Endothelial cell of coronary artery (primary cell): ENCODE measurements around the gene COG1. TPM values are rescaled to one million over a fixed set of nuclear protein-coding genes. Genes with fewer than 3 reads are reported as not detected.

ENCODE experiments used
- total RNA-seq: library from RNA; depleted of rRNA; stranded (reverse); fragments of >200 nt; gene quantifications from 2 replicates; pipeline ENCODE4 v1.2.3, GENCODE V29; 2014

The COG1 gene, protein sequence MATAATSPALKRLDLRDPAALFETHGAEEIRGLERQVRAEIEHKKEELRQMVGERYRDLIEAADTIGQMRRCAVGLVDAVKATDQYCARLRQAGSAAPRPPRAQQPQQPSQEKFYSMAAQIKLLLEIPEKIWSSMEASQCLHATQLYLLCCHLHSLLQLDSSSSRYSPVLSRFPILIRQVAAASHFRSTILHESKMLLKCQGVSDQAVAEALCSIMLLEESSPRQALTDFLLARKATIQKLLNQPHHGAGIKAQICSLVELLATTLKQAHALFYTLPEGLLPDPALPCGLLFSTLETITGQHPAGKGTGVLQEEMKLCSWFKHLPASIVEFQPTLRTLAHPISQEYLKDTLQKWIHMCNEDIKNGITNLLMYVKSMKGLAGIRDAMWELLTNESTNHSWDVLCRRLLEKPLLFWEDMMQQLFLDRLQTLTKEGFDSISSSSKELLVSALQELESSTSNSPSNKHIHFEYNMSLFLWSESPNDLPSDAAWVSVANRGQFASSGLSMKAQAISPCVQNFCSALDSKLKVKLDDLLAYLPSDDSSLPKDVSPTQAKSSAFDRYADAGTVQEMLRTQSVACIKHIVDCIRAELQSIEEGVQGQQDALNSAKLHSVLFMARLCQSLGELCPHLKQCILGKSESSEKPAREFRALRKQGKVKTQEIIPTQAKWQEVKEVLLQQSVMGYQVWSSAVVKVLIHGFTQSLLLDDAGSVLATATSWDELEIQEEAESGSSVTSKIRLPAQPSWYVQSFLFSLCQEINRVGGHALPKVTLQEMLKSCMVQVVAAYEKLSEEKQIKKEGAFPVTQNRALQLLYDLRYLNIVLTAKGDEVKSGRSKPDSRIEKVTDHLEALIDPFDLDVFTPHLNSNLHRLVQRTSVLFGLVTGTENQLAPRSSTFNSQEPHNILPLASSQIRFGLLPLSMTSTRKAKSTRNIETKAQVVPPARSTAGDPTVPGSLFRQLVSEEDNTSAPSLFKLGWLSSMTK
- total RNA-seq, result 13.8 and 19.0 TPM in 2 replicates

DNA sequence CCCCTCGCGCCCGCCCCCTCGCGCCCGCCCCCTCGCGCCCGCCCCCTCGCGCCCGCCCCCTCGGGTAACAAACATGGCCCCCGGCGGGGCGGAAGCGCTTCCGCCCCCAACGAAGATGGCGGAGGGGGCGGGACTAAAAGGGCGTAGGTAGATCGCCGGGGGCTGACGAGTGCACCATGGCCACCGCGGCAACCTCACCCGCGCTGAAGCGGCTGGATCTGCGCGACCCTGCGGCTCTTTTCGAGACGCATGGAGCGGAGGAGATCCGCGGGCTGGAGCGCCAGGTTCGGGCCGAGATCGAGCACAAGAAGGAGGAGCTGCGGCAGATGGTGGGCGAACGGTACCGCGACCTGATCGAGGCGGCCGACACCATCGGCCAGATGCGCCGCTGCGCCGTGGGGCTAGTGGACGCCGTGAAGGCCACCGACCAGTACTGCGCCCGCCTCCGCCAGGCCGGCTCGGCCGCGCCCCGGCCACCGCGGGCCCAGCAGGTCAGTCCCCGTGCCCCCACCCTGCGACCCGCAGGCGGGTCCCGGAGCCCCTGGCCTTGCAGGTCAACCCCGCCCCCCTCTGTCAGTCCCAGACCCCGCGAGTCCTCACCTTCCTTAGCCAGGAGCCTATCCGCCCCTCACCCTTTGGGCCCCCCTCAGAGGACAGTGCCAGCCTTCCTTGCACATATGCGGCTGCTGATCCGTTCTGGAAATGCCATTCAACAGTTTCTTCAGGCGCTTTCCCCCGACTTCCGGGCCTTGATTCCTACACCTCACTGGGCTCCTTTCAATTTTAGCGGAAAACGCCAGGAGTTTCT is at the start of gene COG1:
Gene COG1, plus strand, starts transcription at position 162 of the 808 bp plus-strand sequence. Its CDS starts 15 bp downstream, at position 177.

Other genes with a start within 250 kb of the COG1 start
- gene SLC39A11, start 100.4 kb upstream of the COG1 start, total RNA-seq, result 6.8 and 15.3 TPM in 2 replicates
- not detected in 2 replicates for gene SSTR2, start 28.0 kb upstream of the COG1 start, total RNA-seq
- gene CPSF4L, start 68.8 kb downstream of the COG1 start, total RNA-seq, result not detected in 2 replicates
- gene CDC42EP4, start 118.9 kb downstream of the COG1 start, total RNA-seq, result 16.6 and 28.2 TPM in 2 replicates